SK-N-MC (cell line): ENCODE data around the gene PRC1.

Experiments
- EZH2 ChIP-seq: fragments of 200-600 bp; sonication (generic); IDR thresholded peaks from one replicate; pipeline ENCODE4 v1.6.1; 2017; ENCODE audit warnings: antibody characterized with exemption
- POLR2AphosphoS5 ChIP-seq: IDR thresholded peaks from 2 replicates; pipeline ENCODE4 v1.6.1; 2012; ENCODE audit warnings: mild to moderate bottlenecking, low read depth, low read length, borderline replicate concordance

- TF ChIP-seq POLR2AphosphoS5 (no peak), EZH2 (no peak)
Measured at GRCh38 chr15:91017716-91018115, 23.4 kb upstream of the PRC1 start.
